ENCODE data around the gene TMEM115.
A peak's percentile ranks its signal among the peaks of the same experiment; 100 is the strongest.

DNA sequence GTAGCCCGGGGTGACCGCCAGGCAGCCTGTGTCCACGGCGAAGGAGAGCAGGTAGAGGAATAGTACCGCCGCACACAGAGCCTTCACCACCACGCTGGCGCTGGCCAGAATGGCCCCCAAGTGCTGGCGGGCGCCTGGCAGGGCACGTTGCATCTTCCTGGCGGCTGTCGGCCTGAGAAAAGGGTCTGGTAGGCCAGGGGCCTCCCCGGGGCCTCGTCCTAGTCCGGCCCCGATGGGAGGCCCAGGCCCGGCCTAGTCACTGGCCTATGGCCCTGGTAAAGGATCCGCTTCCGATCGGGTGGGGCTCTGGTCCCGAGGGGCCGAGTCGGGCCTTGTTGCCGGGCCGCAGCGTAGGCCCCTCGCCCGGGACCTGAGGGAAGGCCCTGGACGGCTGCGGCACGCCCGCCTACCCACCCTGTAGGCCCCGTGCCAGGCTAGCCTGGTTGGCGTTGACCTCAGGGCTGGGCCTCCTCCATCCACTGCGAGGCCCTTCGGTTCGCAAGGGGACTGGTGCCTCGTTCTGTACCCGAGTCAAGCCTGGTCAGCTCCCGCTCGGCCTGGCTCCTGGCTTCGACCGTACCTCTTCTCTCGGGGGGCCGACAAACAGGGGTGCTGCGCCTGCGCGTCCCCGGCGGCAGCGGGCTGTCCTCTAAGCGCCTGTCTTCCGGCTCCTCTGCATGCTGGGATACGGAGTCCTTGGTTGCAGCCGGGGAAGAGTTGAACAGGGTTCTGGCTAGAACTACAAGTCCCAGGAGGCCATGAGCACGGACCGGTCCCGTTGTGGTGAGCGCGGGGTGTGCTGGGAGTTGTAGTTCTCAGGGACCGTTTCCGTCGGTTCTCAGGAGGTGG, at the start of gene TMEM115:
- TF ChIP-seq, protein P1, sequence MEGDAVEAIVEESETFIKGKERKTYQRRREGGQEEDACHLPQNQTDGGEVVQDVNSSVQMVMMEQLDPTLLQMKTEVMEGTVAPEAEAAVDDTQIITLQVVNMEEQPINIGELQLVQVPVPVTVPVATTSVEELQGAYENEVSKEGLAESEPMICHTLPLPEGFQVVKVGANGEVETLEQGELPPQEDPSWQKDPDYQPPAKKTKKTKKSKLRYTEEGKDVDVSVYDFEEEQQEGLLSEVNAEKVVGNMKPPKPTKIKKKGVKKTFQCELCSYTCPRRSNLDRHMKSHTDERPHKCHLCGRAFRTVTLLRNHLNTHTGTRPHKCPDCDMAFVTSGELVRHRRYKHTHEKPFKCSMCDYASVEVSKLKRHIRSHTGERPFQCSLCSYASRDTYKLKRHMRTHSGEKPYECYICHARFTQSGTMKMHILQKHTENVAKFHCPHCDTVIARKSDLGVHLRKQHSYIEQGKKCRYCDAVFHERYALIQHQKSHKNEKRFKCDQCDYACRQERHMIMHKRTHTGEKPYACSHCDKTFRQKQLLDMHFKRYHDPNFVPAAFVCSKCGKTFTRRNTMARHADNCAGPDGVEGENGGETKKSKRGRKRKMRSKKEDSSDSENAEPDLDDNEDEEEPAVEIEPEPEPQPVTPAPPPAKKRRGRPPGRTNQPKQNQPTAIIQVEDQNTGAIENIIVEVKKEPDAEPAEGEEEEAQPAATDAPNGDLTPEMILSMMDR (IDR thresholded peaks at IDR 0.05; ENCODE audit: extremely low read depth in 1 of 2, insufficient read depth in 1 of 2, low read depth in 1 of 2, low read length in 2 of 2): no peak
- TF ChIP-seq EZH2 (IDR thresholded peaks at IDR 0.05; ENCODE audit: borderline replicate concordance, low read depth, low read length, severe bottlenecking) (no peak), MYC (IDR thresholded peaks at IDR 0.05; ENCODE audit: low read depth, low read length) (no peak), JUN (IDR thresholded peaks at IDR 0.05; ENCODE audit: borderline replicate concordance, insufficient read depth, insufficient read length, low read depth) (no peak), GATA2 (IDR thresholded peaks at IDR 0.05; ENCODE audit: insufficient read depth, insufficient read length, low read depth, low read length) (no peak), POLR2AphosphoS5 (IDR thresholded peaks at IDR 0.05; ENCODE audit: insufficient read depth, low read depth, low read length) (peak; percentile 73), POLR2A (IDR thresholded peaks at IDR 0.05; ENCODE audit: low read depth, low read length) (peak; percentile 85)
- TF ChIP-seq, protein P2, sequence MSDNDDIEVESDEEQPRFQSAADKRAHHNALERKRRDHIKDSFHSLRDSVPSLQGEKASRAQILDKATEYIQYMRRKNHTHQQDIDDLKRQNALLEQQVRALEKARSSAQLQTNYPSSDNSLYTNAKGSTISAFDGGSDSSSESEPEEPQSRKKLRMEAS (IDR thresholded peaks at IDR 0.05; ENCODE audit: insufficient read depth, insufficient read length): no peak
